Lower lobe of right lung (tissue), 2 donors: Measurements from ENCODE around the gene TCF3. TPM values are rescaled to one million over a fixed set of nuclear protein-coding genes. Genes with fewer than 3 reads are reported as not detected.
A peak's percentile ranks its signal among the peaks of the same experiment; 100 is the strongest.

Source experiments
- ATAC-seq, 2 donors: fragments of 200-7000 bp; cut with Tn5 transposase; one replicate each; pipeline ENCODE4 v1.9.1; 2020 to 2022; ENCODE audit warnings: mild to moderate bottlenecking in 2 of 2, moderate library complexity in 2 of 2
- DNase-seq: peaks from one replicate; pipeline ENCODE4 v3.0.0-alpha.2; 2020
- H3K27ac ChIP-seq: fragments of 200-600 bp; one replicate; pipeline ENCODE4 v1.8.0; 2022
- H3K27me3 ChIP-seq: fragments of 200-600 bp; one replicate; pipeline ENCODE4 v1.8.0; 2022; ENCODE audit warnings: low read depth
- H3K36me3 ChIP-seq: fragments of 200-600 bp; one replicate; pipeline ENCODE4 v1.8.0; 2022; ENCODE audit warnings: mild to moderate bottlenecking
- H3K4me1 ChIP-seq: fragments of 200-600 bp; one replicate; pipeline ENCODE4 v1.8.0; 2022
- H3K4me3 ChIP-seq: fragments of 200-600 bp; one replicate; pipeline ENCODE4 v1.8.0; 2022; ENCODE audit warnings: mild to moderate bottlenecking
- H3K9me3 ChIP-seq: fragments of 200-600 bp; one replicate; pipeline ENCODE4 v1.8.0; 2022
- intact Hi-C: fragments of 100-400 bp; cut with DNase I; formaldehyde crosslinking; loops from one replicate; pipeline ENCODE4 v1.11.0; 2022
- total RNA-seq: library from RNA; stranded (reverse); fragmentation: NEBNext Ultra II Directional; extraction: Animal tissue kit (Norgen Biotek cat#: 25700); gene quantifications from one replicate; pipeline ENCODE4 v1.2.1, GENCODE V29; 2021
- TF ChIP-seq, protein P1 (sequence below): fragments of 200-600 bp; IDR thresholded peaks from one replicate; pipeline ENCODE4 v1.8.0; 2022; ENCODE audit warnings: antibody characterized with exemption, mild to moderate bottlenecking
- donor health status: DM: no; HTN: yes; CAD: no; lungs with severe emphysema.

Gene TCF3
- total RNA-seq, 1 donor from 2014 or later: 44.5 TPM

DNA sequence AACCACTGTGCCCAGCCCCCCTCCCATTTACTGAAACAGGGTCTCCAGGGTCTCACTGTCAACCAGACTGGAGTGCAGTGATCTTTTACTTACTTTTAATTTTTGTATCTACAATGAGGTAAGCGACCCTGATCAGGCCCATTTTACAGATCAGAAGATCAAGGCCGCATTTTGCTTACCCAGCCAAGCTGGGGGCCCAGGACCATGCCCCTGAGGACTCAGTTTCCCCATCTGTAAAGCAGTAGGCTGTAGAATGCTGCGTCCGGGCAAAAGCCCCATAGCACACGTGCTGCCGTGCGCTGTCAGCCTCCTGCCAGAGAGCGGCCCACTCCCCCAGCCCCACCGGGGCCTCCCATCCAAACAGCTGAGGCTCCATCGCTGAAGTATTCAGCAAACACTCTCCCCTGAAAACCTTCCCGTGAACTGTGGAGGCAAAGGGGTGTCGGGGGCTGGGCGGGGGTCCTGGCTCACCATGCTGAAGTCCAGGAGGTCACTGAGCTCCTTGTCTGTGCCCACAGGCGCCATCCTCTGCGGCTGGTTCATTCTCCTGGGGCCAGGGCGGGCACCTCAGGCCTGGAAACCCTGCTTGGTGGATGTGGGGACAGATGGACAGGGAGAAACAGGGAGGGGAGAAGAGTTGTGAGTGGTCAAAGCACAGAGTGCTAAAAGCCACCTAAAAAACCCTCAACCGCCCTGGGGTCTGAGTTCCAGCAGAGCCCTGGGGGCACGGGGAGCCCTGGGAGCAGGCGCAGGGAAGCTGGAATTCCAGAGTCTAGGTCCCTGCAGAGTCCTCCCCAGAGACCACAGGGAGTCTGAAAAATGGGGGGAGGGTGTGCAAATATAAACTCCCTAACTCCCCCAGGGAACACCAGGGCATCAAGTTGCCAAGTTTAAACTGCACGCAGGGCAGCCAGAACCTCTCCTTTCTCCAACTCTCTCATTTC is 2.4 kb downstream of the TCF3 start:
- peak overlapping the region; percentile 3 for H3K27ac ChIP-seq
- H3K27me3 ChIP-seq: no peaks in the 10 kb centered on the region
- H3K36me3 ChIP-seq: peaks cover 39% of the 10 kb centered on the region
- DNase-seq (no peak), ATAC-seq (no peak)
- no peaks in the 10 kb centered on the region for H3K9me3 ChIP-seq
- no peak overlapping the region for H3K4me3 ChIP-seq
- H3K4me1 ChIP-seq: peaks cover 20% of the 10 kb centered on the region
- TF ChIP-seq, protein P1, sequence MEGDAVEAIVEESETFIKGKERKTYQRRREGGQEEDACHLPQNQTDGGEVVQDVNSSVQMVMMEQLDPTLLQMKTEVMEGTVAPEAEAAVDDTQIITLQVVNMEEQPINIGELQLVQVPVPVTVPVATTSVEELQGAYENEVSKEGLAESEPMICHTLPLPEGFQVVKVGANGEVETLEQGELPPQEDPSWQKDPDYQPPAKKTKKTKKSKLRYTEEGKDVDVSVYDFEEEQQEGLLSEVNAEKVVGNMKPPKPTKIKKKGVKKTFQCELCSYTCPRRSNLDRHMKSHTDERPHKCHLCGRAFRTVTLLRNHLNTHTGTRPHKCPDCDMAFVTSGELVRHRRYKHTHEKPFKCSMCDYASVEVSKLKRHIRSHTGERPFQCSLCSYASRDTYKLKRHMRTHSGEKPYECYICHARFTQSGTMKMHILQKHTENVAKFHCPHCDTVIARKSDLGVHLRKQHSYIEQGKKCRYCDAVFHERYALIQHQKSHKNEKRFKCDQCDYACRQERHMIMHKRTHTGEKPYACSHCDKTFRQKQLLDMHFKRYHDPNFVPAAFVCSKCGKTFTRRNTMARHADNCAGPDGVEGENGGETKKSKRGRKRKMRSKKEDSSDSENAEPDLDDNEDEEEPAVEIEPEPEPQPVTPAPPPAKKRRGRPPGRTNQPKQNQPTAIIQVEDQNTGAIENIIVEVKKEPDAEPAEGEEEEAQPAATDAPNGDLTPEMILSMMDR: no peak
- intact Hi-C loops: no loop called here

DNA sequence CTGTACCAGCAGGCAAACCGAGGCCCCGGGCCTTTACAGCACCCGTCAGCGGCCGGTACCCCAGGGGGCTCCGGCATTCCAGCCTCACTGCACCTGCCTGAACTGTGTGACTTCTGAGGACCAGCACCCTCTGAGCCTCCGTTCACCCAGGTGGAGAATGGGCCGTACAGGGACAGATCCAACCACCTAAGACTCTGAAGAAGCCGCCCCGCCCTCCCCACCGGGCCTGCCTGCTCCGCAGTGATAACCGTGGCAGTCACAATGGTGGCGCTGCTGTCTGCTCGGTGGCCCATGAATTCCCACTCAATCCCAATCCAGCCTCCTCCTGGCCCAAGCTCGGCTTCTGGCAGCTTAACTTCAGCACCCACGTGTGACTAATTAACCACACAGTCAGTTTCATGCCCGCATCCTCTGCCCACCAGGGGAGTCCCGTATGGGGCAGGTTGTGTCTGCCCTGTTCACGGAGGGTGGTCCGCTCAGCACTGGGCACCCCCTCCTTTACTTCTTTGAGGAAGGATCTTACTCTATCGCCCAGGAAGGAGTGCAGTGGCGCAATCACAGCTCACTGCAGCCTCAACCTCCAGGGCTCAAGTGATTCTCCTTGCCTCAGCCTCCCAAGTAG is 3.4 kb downstream of the TCF3 start:
- H3K4me1 ChIP-seq: peaks cover 20% of the 10 kb centered on the region
- ATAC-seq (no peak), DNase-seq (no peak)
- intact Hi-C loops: no loop called here
- no peak overlapping the region for H3K4me3 ChIP-seq
- TF ChIP-seq, protein P1: no peak
- H3K27ac ChIP-seq: no peak overlapping the region
- no peaks in the 10 kb centered on the region for H3K27me3 ChIP-seq
- H3K36me3 ChIP-seq: peaks cover 46% of the 10 kb centered on the region
- H3K9me3 ChIP-seq: no peaks in the 10 kb centered on the region

DNA sequence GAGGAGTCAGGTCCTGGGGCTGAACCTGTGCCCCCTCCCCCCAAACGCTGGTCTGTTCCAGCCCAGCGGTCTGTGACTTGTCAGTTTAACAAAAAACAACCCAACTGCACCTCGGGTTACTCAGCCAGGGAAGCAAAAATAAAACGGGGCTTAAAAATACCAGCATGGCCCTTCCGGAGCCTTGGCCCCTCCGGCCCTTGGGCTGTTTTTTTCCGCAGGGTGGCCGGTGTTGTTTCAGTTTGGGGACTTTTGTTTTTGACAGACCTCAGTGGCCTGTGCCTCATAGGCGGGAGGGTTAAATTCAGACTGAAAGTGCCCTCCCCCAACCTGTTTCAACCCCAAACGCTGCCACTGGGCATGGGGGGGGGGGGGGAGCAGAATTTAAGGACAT is 4.0 kb downstream of the TCF3 start:
- Histone ChIP-seq H3K9me3 (no peaks in the 10 kb centered on the region), H3K27me3 (no peaks in the 10 kb centered on the region), H3K4me3 (no peak overlapping the region), H3K4me1 (peaks cover 17% of the 10 kb centered on the region), H3K36me3 (peaks cover 49% of the 10 kb centered on the region), H3K27ac (no peak overlapping the region)
- intact Hi-C loops: no loop called here
- ATAC-seq: no peak
- TF ChIP-seq, protein P1: no peak
- DNase-seq: no peak

DNA sequence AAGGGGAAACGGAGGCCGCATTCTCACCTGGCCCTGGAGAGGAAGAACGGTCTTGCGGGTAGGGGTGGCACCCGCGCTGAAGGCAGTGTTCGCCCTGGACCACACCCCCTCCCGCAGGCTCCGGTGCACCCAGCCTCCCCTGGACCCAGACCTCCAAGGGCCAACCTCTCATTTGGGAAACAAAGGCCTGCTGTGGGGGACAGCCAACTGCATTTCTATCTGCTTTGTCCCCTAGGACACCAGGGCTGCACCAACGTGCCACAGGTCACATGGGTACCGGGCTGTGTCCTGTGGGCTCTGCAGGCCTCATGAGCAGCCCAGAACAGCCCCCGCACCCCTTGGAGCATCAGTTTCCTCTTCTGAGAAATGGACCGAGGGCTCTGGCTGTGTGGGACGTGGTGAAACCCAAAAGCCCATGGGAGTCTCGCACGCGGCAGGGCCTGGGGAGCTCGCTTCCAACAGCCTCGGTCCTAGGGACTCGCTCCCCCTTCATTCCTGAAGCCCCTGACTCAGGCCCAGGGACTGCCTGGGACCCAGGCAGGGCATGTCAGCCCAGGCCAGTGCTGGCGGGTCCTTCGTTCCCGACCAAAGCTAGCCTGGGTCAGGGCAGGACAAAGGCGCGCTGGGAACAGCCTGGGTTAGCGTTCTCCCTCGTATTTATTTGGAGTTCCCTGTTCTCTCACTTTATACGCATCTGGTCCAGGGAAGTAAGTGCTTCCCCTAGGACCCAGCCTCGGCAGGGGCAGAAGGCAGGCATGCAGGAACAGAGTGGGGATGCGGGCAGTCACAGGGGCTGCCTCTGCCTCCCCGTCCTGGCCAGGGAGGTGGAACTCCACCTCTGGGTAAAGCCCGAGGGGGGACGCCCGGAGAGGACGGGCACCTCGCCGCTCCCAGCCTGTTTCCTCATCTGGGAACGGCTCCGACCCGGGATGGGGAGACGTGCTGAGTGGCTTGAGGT is 4.6 kb downstream of the TCF3 start:
- Histone ChIP-seq H3K27ac (no peak overlapping the region), H3K9me3 (no peaks in the 10 kb centered on the region), H3K36me3 (peaks cover 50% of the 10 kb centered on the region), H3K4me3 (no peak overlapping the region), H3K4me1 (peaks cover 13% of the 10 kb centered on the region), H3K27me3 (no peaks in the 10 kb centered on the region)
- ATAC-seq (no peak), DNase-seq (no peak)
- intact Hi-C loops: no loop called here
- TF ChIP-seq, protein P1: no peak
